WTC11 (cell line): ENCODE data around the gene KANK4. TPM values are rescaled to one million over a fixed set of nuclear protein-coding genes. Genes with fewer than 3 reads are reported as not detected.
A peak's percentile ranks its signal among the peaks of the same experiment; 100 is the strongest.

ENCODE experiments used
- ATAC-seq: fragments of 200-7000 bp; cut with Tn5 transposase; 2 replicates; pipeline ENCODE4 v1.10.0; 2021; ENCODE audit warnings: mild to moderate bottlenecking, moderate library complexity
- CTCF ChIA-PET: fragments of 300-600 bp; sonication (Branson Sonifier 250); formaldehyde crosslinking; loops from one replicate; lab custom pipeline; 2021; ENCODE audit warnings: antibody characterized with exemption; lab: Charles Lee
- POLR2A ChIA-PET: fragments of 350-600 bp; sonication (Branson Sonifier 250); formaldehyde crosslinking; loops from one replicate; lab custom pipeline; 2021; ENCODE audit warnings: antibody characterized with exemption; lab: Charles Lee
- DNase-seq: peaks from one replicate; pipeline ENCODE4 v3.0.0; 2021; ENCODE audit warnings: low spot score
- H3K27ac Mint-ChIP-seq: 2 replicates; pipeline ENCODE4 v1.8.0; 2021; ENCODE audit warnings: mixed read lengths
- H3K27me3 Mint-ChIP-seq: 2 replicates; pipeline ENCODE4 v1.8.0; 2021; ENCODE audit warnings: low read depth, mild to moderate bottlenecking, moderate library complexity, mixed read lengths
- H3K36me3 Mint-ChIP-seq: 2 replicates; pipeline ENCODE4 v1.8.0; 2021; ENCODE audit warnings: mixed read lengths
- H3K4me1 Mint-ChIP-seq: 2 replicates; pipeline ENCODE4 v1.8.0; 2022; ENCODE audit warnings: mixed read lengths
- H3K4me3 Mint-ChIP-seq: 2 replicates; pipeline ENCODE4 v1.8.0; 2021; ENCODE audit warnings: mild to moderate bottlenecking, moderate library complexity, mixed read lengths
- H3K9me3 Mint-ChIP-seq: 2 replicates; pipeline ENCODE4 v1.8.0; 2021; ENCODE audit warnings: mixed read lengths
- ELF4 ChIP-seq: sonication (generic); formaldehyde crosslinking; IDR thresholded peaks from 2 replicates; pipeline ENCODE4 v1.8.1; 2022; ENCODE audit warnings: low read depth, mild to moderate bottlenecking, moderate library complexity, missing genetic modification reagents
- FOXJ3 ChIP-seq: sonication (generic); formaldehyde crosslinking; IDR thresholded peaks from 2 replicates; pipeline ENCODE4 v1.9.0; 2021; ENCODE audit warnings: missing genetic modification reagents, mild to moderate bottlenecking, borderline replicate concordance
- IRF2 ChIP-seq: sonication (generic); formaldehyde crosslinking; IDR thresholded peaks from 2 replicates; pipeline ENCODE4 v1.8.0; 2022; ENCODE audit warnings: low read depth, missing genetic modification reagents, borderline replicate concordance
- JUN ChIP-seq: sonication (generic); formaldehyde crosslinking; IDR thresholded peaks from 2 replicates; pipeline ENCODE4 v1.8.0; 2023; ENCODE audit warnings: mild to moderate bottlenecking, missing genetic modification reagents
- NR1H2 ChIP-seq: sonication (generic); formaldehyde crosslinking; IDR thresholded peaks from 2 replicates; pipeline ENCODE4 v1.9.0; 2021; ENCODE audit warnings: mild to moderate bottlenecking, moderate library complexity, missing genetic modification reagents
- NR3C1 ChIP-seq: sonication (generic); formaldehyde crosslinking; conservative IDR thresholded peaks from 2 replicates; pipeline ENCODE4 v1.8.1; 2023; ENCODE audit warnings: low read depth, mild to moderate bottlenecking, missing genetic modification reagents
- TEAD1 ChIP-seq: sonication (generic); formaldehyde crosslinking; IDR thresholded peaks from 2 replicates; pipeline ENCODE4 v1.8.0; 2022; ENCODE audit warnings: mild to moderate bottlenecking, missing genetic modification reagents
- ZBTB21 ChIP-seq: sonication (generic); formaldehyde crosslinking; IDR thresholded peaks from 2 replicates; pipeline ENCODE4 v1.8.1; 2023; ENCODE audit warnings: mild to moderate bottlenecking, missing genetic modification reagents, borderline replicate concordance
- ZNF219 ChIP-seq: sonication (generic); formaldehyde crosslinking; IDR thresholded peaks from 2 replicates; pipeline ENCODE4 v1.8.0; 2023; ENCODE audit warnings: missing genetic modification reagents, mild to moderate bottlenecking, borderline replicate concordance
- ZNF671 ChIP-seq: fragments of 250-450 bp; sonication (Bioruptor Pico); IDR thresholded peaks from 2 replicates; pipeline ENCODE4 v1.8.0; 2021; ENCODE audit warnings: mild to moderate bottlenecking
- total RNA-seq: library from RNA; stranded (reverse); gene quantifications from 3 replicates; pipeline ENCODE4 v1.2.3, GENCODE V29; 2021
- TF ChIP-seq, protein P1 (sequence below): sonication (generic); formaldehyde crosslinking; IDR thresholded peaks from 2 replicates; pipeline ENCODE4 v1.8.1; 2023; ENCODE audit warnings: mild to moderate bottlenecking, missing genetic modification reagents
- TF ChIP-seq, protein P2 (sequence below): fragments of 250-450 bp; sonication (Bioruptor Pico); IDR thresholded peaks from 2 replicates; pipeline ENCODE4 v1.8.0; 2021; ENCODE audit warnings: mild to moderate bottlenecking
- TF ChIP-seq, protein P3 (sequence below): sonication (generic); formaldehyde crosslinking; IDR thresholded peaks from 2 replicates; pipeline ENCODE4 v1.8.1; 2023; ENCODE audit warnings: mild to moderate bottlenecking, missing genetic modification reagents, borderline replicate concordance
- TF ChIP-seq, protein P4 (sequence below): sonication (generic); formaldehyde crosslinking; IDR thresholded peaks from 2 replicates; pipeline ENCODE4 v1.8.1; 2023; ENCODE audit warnings: mild to moderate bottlenecking, missing genetic modification reagents, moderate library complexity
- TF ChIP-seq, protein P5 (sequence below): sonication (generic); formaldehyde crosslinking; IDR thresholded peaks from 2 replicates; pipeline ENCODE4 v1.8.1; 2022; ENCODE audit warnings: low read depth, mild to moderate bottlenecking, moderate library complexity, missing genetic modification reagents, borderline replicate concordance

KANK4 gene
- total RNA-seq, 1 experiment from 2014 or later = 0.35 TPM

DNA sequence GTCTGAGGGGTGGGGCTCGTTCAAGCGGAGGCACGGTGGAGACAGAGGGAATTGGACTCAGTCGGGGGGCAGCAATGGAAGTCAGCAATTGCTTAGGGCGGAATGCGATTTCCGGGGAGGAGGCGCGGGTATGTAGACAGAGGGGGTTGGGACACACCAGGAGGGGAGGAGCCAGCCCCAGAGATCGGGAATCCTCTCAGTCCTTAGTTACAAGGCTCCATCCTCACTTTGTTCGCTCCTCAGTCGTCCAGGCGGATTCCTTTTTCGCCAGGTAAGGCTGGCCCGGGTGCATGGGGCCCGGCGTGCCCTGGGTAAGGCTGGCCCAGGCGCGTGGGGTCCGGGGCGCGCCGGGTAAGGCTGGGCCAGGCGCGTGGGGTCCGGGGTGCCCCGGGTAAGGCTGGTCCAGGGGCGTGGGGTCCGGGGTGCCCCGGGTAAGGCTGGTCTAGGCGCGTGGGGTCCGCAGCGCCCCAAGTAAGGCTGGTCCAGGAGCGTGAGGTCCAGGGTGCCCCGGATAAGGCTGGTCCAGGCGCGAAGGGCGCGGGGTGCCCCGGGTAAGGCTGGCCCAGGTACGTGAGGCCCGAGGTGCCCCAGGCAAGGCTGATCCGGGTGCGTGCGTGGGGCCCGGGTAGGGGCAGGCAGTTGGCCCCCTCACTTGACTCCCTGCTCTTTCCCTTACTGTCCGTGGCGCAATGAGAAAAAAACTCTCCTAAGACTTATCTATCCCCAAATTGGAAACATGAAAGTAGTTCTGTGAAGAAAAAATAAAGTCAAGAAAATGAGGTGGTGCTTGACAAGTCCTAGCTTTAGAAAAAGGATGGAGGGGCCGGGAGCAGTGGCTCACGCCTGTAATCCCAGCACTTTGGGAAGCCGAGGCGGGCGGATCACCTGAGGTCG is 124.3 kb downstream of the KANK4 start, which contains the start of gene L1TD1 (continued):
- TF ChIP-seq, protein P1, sequence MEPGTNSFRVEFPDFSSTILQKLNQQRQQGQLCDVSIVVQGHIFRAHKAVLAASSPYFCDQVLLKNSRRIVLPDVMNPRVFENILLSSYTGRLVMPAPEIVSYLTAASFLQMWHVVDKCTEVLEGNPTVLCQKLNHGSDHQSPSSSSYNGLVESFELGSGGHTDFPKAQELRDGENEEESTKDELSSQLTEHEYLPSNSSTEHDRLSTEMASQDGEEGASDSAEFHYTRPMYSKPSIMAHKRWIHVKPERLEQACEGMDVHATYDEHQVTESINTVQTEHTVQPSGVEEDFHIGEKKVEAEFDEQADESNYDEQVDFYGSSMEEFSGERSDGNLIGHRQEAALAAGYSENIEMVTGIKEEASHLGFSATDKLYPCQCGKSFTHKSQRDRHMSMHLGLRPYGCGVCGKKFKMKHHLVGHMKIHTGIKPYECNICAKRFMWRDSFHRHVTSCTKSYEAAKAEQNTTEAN (CRISPR knock-in tag) = no peak; the same call in 1 of the 2 replicates
- TF ChIP-seq JUN (peak; percentile 88), ZNF671 (CRISPR knock-in tag) (no peak), IRF2 (CRISPR knock-in tag) (0 out of 2 replicates have a peak, but pooled peaks have one; percentile 48), TEAD1 (CRISPR knock-in tag) (peak; percentile 95), NR1H2 (0 out of 2 replicates have a peak, but pooled peaks have one; percentile 22), ZBTB21 (CRISPR knock-in tag) (no peak; the same call in 1 of the 2 replicates), ELF4 (CRISPR knock-in tag) (0 out of 2 replicates have a peak, but pooled peaks have one; percentile 69), ZNF219 (CRISPR knock-in tag) (no peak), FOXJ3 (CRISPR knock-in tag) (no peak)
- TF ChIP-seq, protein P2, sequence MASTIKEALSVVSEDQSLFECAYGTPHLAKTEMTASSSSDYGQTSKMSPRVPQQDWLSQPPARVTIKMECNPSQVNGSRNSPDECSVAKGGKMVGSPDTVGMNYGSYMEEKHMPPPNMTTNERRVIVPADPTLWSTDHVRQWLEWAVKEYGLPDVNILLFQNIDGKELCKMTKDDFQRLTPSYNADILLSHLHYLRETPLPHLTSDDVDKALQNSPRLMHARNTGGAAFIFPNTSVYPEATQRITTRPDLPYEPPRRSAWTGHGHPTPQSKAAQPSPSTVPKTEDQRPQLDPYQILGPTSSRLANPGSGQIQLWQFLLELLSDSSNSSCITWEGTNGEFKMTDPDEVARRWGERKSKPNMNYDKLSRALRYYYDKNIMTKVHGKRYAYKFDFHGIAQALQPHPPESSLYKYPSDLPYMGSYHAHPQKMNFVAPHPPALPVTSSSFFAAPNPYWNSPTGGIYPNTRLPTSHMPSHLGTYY = no peak; the same call in 1 of the 2 replicates
- TF ChIP-seq, protein P3, sequence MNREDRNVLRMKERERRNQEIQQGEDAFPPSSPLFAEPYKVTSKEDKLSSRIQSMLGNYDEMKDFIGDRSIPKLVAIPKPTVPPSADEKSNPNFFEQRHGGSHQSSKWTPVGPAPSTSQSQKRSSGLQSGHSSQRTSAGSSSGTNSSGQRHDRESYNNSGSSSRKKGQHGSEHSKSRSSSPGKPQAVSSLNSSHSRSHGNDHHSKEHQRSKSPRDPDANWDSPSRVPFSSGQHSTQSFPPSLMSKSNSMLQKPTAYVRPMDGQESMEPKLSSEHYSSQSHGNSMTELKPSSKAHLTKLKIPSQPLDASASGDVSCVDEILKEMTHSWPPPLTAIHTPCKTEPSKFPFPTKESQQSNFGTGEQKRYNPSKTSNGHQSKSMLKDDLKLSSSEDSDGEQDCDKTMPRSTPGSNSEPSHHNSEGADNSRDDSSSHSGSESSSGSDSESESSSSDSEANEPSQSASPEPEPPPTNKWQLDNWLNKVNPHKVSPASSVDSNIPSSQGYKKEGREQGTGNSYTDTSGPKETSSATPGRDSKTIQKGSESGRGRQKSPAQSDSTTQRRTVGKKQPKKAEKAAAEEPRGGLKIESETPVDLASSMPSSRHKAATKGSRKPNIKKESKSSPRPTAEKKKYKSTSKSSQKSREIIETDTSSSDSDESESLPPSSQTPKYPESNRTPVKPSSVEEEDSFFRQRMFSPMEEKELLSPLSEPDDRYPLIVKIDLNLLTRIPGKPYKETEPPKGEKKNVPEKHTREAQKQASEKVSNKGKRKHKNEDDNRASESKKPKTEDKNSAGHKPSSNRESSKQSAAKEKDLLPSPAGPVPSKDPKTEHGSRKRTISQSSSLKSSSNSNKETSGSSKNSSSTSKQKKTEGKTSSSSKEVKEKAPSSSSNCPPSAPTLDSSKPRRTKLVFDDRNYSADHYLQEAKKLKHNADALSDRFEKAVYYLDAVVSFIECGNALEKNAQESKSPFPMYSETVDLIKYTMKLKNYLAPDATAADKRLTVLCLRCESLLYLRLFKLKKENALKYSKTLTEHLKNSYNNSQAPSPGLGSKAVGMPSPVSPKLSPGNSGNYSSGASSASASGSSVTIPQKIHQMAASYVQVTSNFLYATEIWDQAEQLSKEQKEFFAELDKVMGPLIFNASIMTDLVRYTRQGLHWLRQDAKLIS (CRISPR knock-in tag) = peak; percentile 91; the same call in 1 of the 2 replicates
- TF ChIP-seq, protein P4, sequence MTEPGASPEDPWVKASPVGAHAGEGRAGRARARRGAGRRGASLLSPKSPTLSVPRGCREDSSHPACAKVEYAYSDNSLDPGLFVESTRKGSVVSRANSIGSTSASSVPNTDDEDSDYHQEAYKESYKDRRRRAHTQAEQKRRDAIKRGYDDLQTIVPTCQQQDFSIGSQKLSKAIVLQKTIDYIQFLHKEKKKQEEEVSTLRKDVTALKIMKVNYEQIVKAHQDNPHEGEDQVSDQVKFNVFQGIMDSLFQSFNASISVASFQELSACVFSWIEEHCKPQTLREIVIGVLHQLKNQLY (CRISPR knock-in tag) = 0 out of 2 replicates have a peak, but pooled peaks have one; percentile 33
- TF ChIP-seq, all 79 proteins: peak for 41

DNA sequence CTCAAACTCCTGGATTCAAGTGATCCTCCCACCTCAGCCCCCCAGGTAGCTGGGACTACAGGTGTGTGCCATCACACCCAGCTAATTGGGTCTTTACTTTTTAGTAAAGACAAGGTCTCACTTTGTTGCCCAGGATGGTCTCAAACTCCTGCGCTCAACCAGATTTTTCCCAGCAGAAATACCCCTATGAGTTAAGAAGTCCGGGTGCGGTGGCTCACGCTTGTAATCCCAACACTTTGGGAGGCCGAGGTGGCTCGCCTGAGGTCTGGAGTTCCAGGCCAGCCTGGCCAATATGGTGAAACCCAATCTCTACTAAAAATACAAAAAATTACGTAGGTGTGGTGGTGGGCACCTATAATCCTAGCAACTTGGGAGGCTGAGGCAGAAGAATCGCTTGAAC is 131.1 kb downstream of the KANK4 start:
- DNase-seq (no peak), ATAC-seq (no peak)
- no peaks in the 10 kb centered on the region for H3K36me3 Mint-ChIP-seq
- CTCF ChIA-PET = no interaction called here
- H3K4me1 Mint-ChIP-seq = peaks cover 31% of the 10 kb centered on the region
- no peak overlapping the region for H3K27ac Mint-ChIP-seq
- H3K27me3 Mint-ChIP-seq = no peaks in the 10 kb centered on the region
- H3K9me3 Mint-ChIP-seq = no peaks in the 10 kb centered on the region
- TF ChIP-seq NR3C1 (CRISPR knock-in tag) = no peak
- TF ChIP-seq, protein P5, sequence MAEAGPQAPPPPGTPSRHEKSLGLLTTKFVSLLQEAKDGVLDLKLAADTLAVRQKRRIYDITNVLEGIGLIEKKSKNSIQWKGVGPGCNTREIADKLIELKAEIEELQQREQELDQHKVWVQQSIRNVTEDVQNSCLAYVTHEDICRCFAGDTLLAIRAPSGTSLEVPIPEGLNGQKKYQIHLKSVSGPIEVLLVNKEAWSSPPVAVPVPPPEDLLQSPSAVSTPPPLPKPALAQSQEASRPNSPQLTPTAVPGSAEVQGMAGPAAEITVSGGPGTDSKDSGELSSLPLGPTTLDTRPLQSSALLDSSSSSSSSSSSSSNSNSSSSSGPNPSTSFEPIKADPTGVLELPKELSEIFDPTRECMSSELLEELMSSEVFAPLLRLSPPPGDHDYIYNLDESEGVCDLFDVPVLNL (CRISPR knock-in tag) = no peak
- no peak for TF ChIP-seq JUN
- TF ChIP-seq TEAD1 (CRISPR knock-in tag) = no peak
- no peak overlapping the region for H3K4me3 Mint-ChIP-seq
- POLR2A ChIA-PET = no interaction called here
